GM20000 (cell line): ENCODE data around the gene TMEM214.
A peak's percentile ranks its signal among the peaks of the same experiment; 100 is the strongest.

Experiments used
- DNase-seq: peaks from one replicate; pipeline ENCODE4 v3.0.0; 2012; ENCODE audit warnings: low spot score
- TF ChIP-seq, protein P1 (sequence below): IDR thresholded peaks from 2 replicates; pipeline ENCODE4 v1.5.1; 2012; ENCODE audit warnings: mild to moderate bottlenecking, control low read depth; ENCODE audit errors: extremely low read depth, missing control alignments

TMEM214 gene, protein sequence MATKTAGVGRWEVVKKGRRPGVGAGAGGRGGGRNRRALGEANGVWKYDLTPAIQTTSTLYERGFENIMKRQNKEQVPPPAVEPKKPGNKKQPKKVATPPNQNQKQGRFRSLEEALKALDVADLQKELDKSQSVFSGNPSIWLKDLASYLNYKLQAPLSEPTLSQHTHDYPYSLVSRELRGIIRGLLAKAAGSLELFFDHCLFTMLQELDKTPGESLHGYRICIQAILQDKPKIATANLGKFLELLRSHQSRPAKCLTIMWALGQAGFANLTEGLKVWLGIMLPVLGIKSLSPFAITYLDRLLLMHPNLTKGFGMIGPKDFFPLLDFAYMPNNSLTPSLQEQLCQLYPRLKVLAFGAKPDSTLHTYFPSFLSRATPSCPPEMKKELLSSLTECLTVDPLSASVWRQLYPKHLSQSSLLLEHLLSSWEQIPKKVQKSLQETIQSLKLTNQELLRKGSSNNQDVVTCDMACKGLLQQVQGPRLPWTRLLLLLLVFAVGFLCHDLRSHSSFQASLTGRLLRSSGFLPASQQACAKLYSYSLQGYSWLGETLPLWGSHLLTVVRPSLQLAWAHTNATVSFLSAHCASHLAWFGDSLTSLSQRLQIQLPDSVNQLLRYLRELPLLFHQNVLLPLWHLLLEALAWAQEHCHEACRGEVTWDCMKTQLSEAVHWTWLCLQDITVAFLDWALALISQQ

DNA sequence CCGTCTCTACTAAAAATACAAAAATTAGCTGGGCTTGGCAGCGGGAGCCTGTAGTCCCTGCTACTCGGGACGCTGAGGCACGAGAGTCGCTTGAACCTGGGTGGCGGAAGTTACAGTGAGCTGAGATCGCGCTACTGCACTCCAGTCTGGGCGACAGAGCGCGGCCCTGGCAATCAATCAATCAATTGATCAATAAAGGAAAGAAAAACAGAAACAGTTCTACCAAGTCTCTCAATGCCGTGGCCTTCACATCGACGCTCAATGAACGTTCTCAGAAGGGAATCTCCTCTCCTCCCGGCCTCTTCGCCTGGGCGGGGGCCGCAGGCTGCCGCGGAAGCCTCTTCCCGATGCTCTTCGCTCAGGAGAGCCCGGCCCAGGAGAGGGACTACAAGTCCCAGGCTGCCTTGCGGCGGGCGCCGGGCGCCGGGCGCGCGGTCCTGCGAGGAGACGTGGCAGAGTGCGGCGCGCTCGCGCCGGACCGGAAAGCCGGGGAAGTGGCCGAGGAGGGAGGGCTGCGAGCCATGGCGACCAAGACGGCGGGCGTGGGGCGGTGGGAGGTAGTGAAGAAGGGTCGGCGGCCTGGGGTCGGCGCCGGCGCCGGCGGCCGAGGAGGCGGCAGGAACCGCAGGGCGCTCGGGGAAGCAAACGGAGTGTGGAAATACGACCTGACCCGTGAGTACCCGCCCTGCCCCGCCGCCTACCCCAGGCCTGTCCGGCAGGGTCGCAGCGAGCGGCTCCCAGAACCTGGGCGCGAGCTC lies at the start of gene TMEM214:
Gene TMEM214, plus strand, starts transcription at position 471 of the 758 bp plus-strand sequence. Its CDS starts 51 bp downstream, at position 522.
- TF ChIP-seq, protein P1, sequence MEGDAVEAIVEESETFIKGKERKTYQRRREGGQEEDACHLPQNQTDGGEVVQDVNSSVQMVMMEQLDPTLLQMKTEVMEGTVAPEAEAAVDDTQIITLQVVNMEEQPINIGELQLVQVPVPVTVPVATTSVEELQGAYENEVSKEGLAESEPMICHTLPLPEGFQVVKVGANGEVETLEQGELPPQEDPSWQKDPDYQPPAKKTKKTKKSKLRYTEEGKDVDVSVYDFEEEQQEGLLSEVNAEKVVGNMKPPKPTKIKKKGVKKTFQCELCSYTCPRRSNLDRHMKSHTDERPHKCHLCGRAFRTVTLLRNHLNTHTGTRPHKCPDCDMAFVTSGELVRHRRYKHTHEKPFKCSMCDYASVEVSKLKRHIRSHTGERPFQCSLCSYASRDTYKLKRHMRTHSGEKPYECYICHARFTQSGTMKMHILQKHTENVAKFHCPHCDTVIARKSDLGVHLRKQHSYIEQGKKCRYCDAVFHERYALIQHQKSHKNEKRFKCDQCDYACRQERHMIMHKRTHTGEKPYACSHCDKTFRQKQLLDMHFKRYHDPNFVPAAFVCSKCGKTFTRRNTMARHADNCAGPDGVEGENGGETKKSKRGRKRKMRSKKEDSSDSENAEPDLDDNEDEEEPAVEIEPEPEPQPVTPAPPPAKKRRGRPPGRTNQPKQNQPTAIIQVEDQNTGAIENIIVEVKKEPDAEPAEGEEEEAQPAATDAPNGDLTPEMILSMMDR = no peak
- peak; percentile 96 for DNase-seq

DNA sequence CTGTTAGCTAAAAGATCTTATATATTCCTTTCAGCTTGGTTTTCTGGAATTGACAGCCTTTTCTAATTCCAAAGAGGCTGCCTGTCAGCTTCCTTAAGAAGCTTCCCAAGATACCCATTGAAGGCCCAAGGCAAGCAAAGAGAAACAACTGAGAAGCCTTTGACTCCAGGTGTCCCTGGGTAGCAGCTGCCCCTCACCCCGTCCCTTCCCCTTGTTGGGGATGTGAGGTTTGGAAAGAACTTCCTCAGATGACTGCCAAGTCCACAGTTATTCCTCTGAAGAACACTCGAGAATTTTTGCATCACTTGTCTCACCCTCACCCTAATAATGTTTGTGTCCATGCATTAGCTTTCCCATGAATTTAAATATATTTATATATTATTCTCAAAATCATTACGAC lies 49.0 kb upstream of the TMEM214 start:
- TF ChIP-seq, protein P1 = no peak
- DNase-seq = no peak

DNA sequence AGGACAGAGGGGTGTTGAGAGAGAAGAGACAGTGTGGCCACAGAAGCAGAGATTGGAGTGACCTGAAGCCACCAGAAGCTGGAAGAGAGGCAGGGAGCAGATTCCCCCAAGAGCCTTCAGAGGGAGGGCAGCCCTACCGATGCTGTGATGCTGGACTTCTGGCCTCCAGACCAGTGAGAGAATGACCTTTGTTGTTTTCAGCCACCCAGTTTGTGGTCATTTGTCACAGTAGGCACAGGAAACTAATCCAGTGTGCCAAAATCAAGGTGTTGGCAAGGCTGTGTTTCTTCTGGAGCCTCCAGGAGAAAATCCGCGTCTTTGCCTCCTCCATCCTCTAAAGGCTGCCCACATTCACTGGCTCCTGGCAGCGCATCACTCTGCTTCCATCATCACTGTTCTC lies 47.0 kb upstream of the TMEM214 start:
- TF ChIP-seq, protein P1 = no peak
- DNase-seq = no peak

DNA sequence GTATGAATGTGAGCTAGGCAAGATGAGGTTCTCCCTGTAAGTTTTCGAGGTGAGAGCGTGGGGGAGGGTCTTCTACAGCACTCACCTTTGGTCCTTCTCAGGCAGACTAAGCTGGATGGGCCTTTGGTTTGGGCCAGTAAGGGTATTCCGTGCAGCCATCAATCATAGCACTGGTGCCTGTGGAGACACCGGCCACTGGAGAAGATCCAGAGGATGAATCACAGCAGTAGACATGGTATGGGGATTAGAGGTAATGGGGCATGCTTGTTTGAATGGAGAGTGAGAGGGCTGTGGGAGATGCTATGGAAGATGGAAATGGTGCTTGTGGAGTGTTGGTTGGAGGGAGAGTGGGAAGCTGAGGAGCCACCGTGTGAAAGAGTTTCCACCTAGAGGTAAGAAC lies 46.2 kb upstream of the TMEM214 start:
- TF ChIP-seq, protein P1 = no peak
- DNase-seq = no peak

DNA sequence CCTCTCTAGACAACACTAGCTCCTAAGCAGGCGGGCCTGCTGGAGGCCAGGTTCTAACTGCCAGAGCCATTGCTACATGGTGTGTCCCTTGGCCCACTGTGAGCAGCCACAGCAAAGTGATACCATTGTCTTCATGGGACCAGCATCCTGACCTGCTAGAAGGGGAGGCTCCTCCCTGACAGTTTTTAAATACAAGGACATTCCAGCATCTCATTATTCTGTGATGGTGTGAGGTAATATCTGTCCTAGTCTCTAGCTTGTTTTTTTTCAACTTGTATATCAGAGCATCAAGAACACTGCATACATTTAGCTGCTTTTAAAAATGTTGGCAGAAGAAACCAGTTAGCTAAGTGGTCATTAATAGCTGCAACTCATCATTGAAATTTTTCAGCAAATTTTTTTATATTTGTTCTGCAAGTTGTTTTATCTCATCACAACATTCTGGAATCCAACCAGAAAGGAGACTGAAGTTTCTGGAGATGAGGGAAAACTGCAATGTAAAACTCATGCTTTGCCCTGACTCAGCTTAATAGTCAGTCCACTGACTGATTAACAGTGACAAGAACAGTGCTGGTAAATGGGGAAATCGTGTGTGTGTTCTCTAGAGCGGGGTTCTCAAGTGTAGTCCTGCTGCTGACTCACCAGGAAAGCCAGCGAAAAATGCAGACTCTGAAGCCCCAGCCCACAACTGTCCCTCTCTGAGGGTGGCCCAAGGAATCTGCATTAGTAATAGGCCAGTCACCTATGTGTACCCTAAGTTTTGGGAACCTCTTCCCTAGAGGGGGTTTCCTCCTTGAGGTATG lies 44.5 kb upstream of the TMEM214 start:
- no peak for DNase-seq
- TF ChIP-seq, protein P1 = no peak

DNA sequence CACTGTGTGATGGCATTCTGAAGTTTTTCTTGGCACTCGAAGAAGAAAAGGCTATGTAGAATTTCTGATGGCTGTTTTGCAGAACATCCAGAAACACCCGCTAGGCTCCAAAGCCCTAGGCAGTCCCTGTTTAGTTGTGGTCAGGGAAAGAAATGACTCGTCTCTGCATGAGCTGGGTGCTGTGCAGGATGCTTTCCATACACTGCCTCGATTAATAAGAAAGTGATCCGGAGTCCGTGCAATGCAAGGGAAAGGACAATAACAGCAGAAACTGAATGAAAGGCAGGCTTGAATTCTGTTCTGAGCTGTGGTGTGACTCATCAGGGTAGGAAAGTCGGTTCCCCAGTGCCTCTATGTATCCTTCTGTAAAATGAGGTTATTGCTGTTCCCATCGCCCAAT lies 43.6 kb upstream of the TMEM214 start:
- DNase-seq = no peak
- TF ChIP-seq, protein P1 = no peak
